Left lung (tissue), 10 donors: ENCODE measurements around the gene ABL1. TPM values are rescaled to one million over a fixed set of nuclear protein-coding genes. Genes with fewer than 3 reads are reported as not detected.

Source experiments
- ATAC-seq: fragments of 200-7000 bp; cut with Tn5 transposase; one replicate; pipeline ENCODE4 v1.9.1; 2020; ENCODE audit warnings: moderate library complexity
- DNase-seq, 4 donors: peaks; one replicate each; pipeline ENCODE4 v3.0.0-alpha.2; 2013 to 2020
- H3K27ac ChIP-seq, 2 donors: fragments of 200-600 bp; sonication (generic) in 1 of 2; one replicate each; pipeline versions ENCODE4 v1.5.0 to v1.8.0; 2020 to 2021
- H3K27me3 ChIP-seq, 2 donors: fragments of 200-600 bp; sonication (generic) in 1 of 2; one replicate each; pipeline versions ENCODE4 v1.5.0 to v1.8.0; 2020 to 2021
- H3K36me3 ChIP-seq, 2 donors: fragments of 200-600 bp; sonication (generic) in 1 of 2; one replicate each; pipeline versions ENCODE4 v1.5.0 to v1.8.0; 2020 to 2021
- H3K4me1 ChIP-seq, 2 donors: fragments of 200-600 bp; one replicate each; pipeline ENCODE4 v1.8.0; 2021
- H3K4me3 ChIP-seq, 2 donors: fragments of 200-600 bp; sonication (generic) in 1 of 2; one replicate each; pipeline versions ENCODE4 v1.5.0 to v1.8.0; 2020 to 2021; ENCODE audit warnings: mild to moderate bottlenecking in 1 of 2
- H3K9me3 ChIP-seq, 2 donors: fragments of 200-600 bp; sonication (generic) in 1 of 2; one replicate each; pipeline versions ENCODE4 v1.5.0 to v1.8.0; 2020 to 2021
- CTCF ChIP-seq, 2 donors: fragments of 200-600 bp; sonication (generic) in 1 of 2; IDR thresholded peaks; one replicate each; pipeline versions ENCODE4 v1.5.0 to v1.8.0; 2021; ENCODE audit warnings: antibody characterized with exemption in 2 of 2
- intact Hi-C, 2 donors: fragments of 100-400 bp; cut with DNase I; formaldehyde crosslinking; loops; one replicate each; pipeline versions ENCODE4 v1.11.2 to v1.14.2; 2022
- polyA plus RNA-seq, 6 donors: library from polyadenylated mRNA; unstranded; fragments of 120-200 nt; gene quantifications; one replicate each; pipeline ENCODE4 v1.2.1, GENCODE V29; 2013; ENCODE audit not compliant: insufficient read length in 6 of 6
- total RNA-seq, 2 donors: library from RNA; stranded (reverse); fragmentation: NEBNext Ultra II Directional; extraction: Animal tissue kit (Norgen Biotek cat#: 25700); gene quantifications; one replicate each; pipeline ENCODE4 v1.2.1, GENCODE V29; 2021
- donor health status: DM: no; HTN: yes; CAD: no.
- donor health status: DM: no; HTN: no; CAD: no.

ABL1 gene
- total and polyA plus RNA-seq, 8 donors: 55.6 to 83.3 (median 72.4) TPM

DNA sequence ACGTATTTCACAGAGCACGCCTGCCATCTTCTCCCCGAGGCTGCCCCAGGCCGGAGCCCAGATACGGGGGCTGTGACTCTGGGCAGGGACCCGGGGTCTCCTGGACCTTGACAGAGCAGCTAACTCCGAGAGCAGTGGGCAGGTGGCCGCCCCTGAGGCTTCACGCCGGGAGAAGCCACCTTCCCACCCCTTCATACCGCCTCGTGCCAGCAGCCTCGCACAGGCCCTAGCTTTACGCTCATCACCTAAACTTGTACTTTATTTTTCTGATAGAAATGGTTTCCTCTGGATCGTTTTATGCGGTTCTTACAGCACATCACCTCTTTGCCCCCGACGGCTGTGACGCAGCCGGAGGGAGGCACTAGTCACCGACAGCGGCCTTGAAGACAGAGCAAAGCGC lies 51.9 kb downstream of the ABL1 start:
- no peaks in the 10 kb centered on the region for H3K4me1 ChIP-seq
- H3K36me3 ChIP-seq: peaks cover 0 to 96% of the 10 kb centered on the region in 2 donors
- H3K4me3 ChIP-seq: no peak overlapping the region
- peak in 1 of 4 donors; percentile 55 for DNase-seq
- H3K27ac ChIP-seq: no peak overlapping the region
- H3K27me3 ChIP-seq: no peaks in the 10 kb centered on the region
- no peaks in the 10 kb centered on the region for H3K9me3 ChIP-seq
- no peak for TF ChIP-seq CTCF (IDR thresholded peaks at IDR 0.05)
- intact Hi-C loops: no loop called here
- ATAC-seq: no peak

DNA sequence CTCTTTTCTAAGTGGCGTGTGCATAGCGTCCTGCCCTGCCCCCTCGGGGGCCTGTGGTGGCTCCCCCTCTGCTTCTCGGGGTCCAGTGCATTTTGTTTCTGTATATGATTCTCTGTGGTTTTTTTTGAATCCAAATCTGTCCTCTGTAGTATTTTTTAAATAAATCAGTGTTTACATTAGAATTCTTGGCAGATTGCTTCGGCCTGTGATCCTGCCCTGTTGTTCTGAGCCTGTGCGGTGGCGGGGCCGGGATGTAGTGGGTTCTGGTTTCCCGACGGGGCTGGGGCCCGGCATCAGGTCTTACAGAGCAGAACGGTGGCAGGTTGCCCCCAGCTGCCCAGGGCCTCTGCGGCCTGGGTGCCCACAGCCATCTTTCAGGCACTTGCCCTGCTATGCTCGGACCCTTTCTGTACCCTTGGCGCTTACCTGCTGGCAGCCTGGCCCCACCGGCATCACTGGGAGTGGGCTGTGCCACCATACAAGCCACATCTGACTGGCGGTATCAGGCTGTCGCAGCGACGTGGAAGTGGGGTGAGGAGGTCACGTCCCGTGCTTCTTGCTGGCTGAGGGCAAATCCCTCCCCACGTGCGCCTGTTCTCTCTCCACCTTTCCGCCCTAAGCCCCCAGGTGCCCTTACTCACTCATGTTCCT lies 52.6 kb downstream of the ABL1 start:
- ATAC-seq (no peak), DNase-seq (peak in 2 of 4 donors; percentile 23 to 65)
- no peak overlapping the region for H3K27ac ChIP-seq
- no peaks in the 10 kb centered on the region for H3K9me3 ChIP-seq
- no peak for TF ChIP-seq CTCF (IDR thresholded peaks at IDR 0.05)
- H3K36me3 ChIP-seq: peaks cover 0 to 93% of the 10 kb centered on the region in 2 donors
- H3K27me3 ChIP-seq: no peaks in the 10 kb centered on the region
- H3K4me3 ChIP-seq: no peak overlapping the region
- H3K4me1 ChIP-seq: no peaks in the 10 kb centered on the region
- intact Hi-C loops: no loop called here

DNA sequence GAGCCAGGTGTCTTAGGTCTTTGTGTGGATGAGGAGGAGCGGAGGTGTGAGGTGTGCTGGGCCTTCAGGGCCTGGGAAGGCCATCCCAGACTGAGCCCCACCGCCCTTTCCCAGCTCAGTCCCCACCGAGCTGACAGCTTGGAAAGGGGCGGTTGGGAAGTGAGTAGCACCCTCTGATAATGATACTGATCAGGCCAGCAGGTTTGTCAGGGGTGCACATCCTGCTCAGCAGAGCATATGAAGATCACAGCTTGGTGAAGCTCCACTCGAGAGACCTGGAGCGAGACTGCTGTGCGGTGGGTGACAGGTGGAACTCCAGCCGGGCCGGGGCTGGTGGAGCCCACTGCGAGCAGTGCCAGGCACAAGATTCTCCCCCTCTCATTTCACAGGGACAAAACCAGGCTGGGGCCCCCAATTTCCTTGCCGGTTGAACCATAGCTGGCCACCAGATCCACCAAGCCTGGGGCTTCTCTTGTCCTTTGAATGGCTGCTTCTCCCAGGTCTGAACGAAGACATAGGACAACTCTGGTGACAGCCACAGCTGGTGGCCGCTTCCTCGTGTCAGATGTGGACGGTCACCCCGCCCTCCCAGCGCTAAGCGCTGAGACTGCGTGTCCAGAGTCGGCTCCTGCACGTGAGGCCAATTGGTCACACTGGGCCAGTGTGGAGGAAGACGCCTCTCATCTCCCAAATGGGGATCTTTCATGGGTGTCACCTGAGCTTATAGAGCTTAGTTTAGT lies 53.3 kb downstream of the ABL1 start:
- Histone ChIP-seq H3K9me3 (no peaks in the 10 kb centered on the region), H3K4me1 (no peaks in the 10 kb centered on the region), H3K27ac (no peak overlapping the region), H3K27me3 (no peaks in the 10 kb centered on the region), H3K4me3 (no peak overlapping the region), H3K36me3 (peaks cover 0 to 90% of the 10 kb centered on the region in 2 donors)
- ATAC-seq (no peak), DNase-seq (peak in 1 of 4 donors; percentile 54)
- TF ChIP-seq CTCF (IDR thresholded peaks at IDR 0.05): no peak
- intact Hi-C loops: no loop called here

GRCh38 chr9:130890124-130890523 lies 55.1 kb downstream of the ABL1 start:
- DNase-seq: peak in 1 of 4 donors; percentile 28
- H3K27ac ChIP-seq: no peak overlapping the region
- no peak for TF ChIP-seq CTCF (IDR thresholded peaks at IDR 0.05)
- H3K4me3 ChIP-seq: no peak overlapping the region
- no peaks in the 10 kb centered on the region for H3K9me3 ChIP-seq
- peaks cover 0 to 6% of the 10 kb centered on the region in 2 donors for H3K4me1 ChIP-seq
- H3K36me3 ChIP-seq: peaks cover 0 to 72% of the 10 kb centered on the region in 2 donors
- intact Hi-C loops: no loop called here
- no peaks in the 10 kb centered on the region for H3K27me3 ChIP-seq
- ATAC-seq: no peak
